Duodenal mucosa (tissue), 2 donors: ENCODE results near the gene AFF2.

Experiments used
- H3K27ac ChIP-seq: one replicate; pipeline ENCODE4 v1.7.0; 2013; ENCODE audit warnings: low read depth, low read length
- H3K27me3 ChIP-seq, 2 donors: one replicate each; pipeline ENCODE4 v1.7.0; 2013; ENCODE audit warnings: low read length in 2 of 2, control low read depth in 1 of 2; ENCODE audit not compliant: insufficient read depth in 2 of 2, control insufficient read depth in 1 of 2
- H3K36me3 ChIP-seq, 2 donors: one replicate each; pipeline ENCODE4 v1.7.0; 2013; ENCODE audit warnings: low read length in 2 of 2, control low read depth in 1 of 2; ENCODE audit not compliant: insufficient read depth in 2 of 2, control insufficient read depth in 1 of 2
- H3K4me1 ChIP-seq, 2 donors: one replicate each; pipeline ENCODE4 v1.7.0; 2013; ENCODE audit warnings: low read length in 2 of 2, control low read depth in 1 of 2; ENCODE audit not compliant: insufficient read depth in 2 of 2, control insufficient read depth in 1 of 2
- H3K4me3 ChIP-seq, 2 donors: one replicate each; pipeline ENCODE4 v1.7.0; 2013; ENCODE audit warnings: low read length in 2 of 2, low read depth in 1 of 2
- H3K9ac ChIP-seq, 2 donors: one replicate each; pipeline ENCODE4 v1.7.0; 2013; ENCODE audit warnings: low read length in 2 of 2, low read depth in 1 of 2
- H3K9me3 ChIP-seq, 2 donors: one replicate each; pipeline ENCODE4 v1.7.0; 2013; ENCODE audit warnings: low read length in 2 of 2, control low read depth in 1 of 2; ENCODE audit not compliant: control insufficient read depth in 1 of 2

AFF2 gene

DNA sequence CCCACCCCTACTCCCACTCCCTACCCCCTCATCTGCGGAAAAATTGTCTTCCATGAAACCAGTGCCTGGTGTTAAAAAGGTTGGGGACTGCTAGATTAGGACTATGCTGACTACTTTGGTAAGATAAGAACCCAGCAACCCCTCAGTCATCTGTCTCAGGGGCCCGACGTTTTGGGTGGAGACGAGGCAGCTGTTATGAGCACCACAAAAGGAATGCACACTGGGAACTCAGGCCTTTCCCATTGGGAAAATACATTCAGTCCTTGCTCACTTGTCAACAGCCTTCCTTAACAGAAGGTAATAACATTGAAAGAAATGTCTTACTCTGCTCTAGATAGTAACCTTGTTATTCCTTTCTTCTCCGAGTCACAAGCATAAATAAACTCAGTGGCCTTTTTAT lies 310.8 kb downstream of the AFF2 start:
- Histone ChIP-seq H3K27me3 (no peaks in the 10 kb centered on the region), H3K27ac (no peak overlapping the region), H3K36me3 (no peaks in the 10 kb centered on the region), H3K4me1 (no peaks in the 10 kb centered on the region), H3K9ac (no peak overlapping the region), H3K9me3 (no peaks in the 10 kb centered on the region), H3K4me3 (no peak overlapping the region)

DNA sequence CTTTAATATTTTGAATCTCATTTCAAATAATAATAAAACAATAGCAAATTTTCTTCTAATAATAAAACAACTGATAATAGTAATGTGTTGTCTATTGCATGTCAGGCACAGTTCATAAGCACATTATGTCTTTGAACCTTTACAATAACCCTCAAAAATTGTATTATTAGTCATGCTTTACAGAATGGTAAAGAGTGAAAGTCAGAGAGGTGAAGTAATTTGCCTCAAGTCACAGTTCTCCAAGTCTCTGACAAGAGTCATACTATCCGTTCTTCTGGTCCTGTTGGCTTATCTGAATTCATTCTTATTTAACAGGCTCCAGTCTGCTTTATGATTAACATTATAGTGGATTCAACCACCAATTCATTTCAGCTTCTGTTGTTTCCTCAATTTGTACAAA lies 313.0 kb downstream of the AFF2 start:
- Histone ChIP-seq H3K27me3 (no peaks in the 10 kb centered on the region), H3K9ac (no peak overlapping the region), H3K4me1 (no peaks in the 10 kb centered on the region), H3K27ac (no peak overlapping the region), H3K9me3 (no peaks in the 10 kb centered on the region), H3K36me3 (no peaks in the 10 kb centered on the region), H3K4me3 (no peak overlapping the region)

DNA sequence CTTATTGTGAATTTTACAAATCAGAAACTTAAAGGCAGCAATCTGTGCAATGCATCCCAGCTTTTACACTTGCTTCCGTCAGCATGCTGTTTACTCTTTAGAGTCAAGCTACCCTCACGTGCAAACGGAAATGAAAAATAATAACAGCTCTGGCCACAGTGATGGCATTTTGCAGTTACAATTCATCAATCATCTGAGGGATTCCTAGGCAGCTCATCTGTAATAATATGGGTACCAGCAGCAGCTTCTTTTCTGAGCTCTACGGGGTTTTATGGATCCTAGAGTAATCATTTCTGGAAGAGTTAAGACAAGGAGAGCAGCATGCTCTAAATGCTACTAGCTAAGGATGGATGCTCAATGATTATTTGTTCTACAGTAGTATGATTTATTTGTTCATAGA lies 313.6 kb downstream of the AFF2 start:
- Histone ChIP-seq H3K27ac (no peak overlapping the region), H3K27me3 (no peaks in the 10 kb centered on the region)

DNA sequence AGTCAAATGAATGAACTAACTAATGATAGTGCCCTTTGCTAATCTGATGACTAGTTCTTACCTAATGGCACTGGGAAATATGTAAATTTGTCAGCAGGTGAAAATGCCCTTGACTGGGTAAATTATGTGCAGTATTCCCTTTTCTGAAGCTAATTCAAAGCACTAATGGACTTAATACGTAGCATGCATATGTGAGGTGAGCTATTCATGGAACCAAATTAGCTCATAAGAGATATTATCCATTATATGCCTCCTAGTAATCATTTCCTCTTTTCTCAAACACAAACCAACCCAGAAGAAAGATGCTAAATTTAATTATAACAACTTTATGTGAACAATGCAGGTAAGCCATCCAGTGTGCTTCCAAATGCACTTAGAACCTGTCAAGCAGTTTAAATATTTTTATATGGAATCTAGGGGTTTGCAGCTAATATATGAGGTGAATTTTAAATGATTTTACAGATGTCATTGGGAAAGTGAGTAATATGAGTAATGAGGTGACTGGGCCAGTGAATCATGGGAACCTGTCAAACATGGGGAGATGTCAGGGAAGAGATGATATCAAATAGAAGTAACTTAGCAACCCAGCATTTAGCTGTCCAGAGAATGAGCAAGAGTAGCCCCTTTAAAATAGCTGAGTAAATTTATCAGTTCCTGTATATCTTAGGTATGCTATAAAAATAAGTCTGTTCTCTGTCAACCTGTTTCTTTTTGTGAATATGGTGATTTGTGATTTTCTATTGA lies 315.0 kb downstream of the AFF2 start:
- Histone ChIP-seq H3K4me1 (no peaks in the 10 kb centered on the region), H3K27me3 (no peaks in the 10 kb centered on the region), H3K4me3 (no peak overlapping the region), H3K9ac (no peak overlapping the region), H3K9me3 (no peaks in the 10 kb centered on the region), H3K27ac (no peak overlapping the region), H3K36me3 (no peaks in the 10 kb centered on the region)

More for the DNA sequence above, 313.6 kb downstream of the AFF2 start:
- no peaks in the 10 kb centered on the region for H3K9me3 ChIP-seq
- no peaks in the 10 kb centered on the region for H3K4me1 ChIP-seq
- H3K36me3 ChIP-seq, result no peaks in the 10 kb centered on the region
- no peak overlapping the region for H3K4me3 ChIP-seq
- no peak overlapping the region for H3K9ac ChIP-seq

DNA sequence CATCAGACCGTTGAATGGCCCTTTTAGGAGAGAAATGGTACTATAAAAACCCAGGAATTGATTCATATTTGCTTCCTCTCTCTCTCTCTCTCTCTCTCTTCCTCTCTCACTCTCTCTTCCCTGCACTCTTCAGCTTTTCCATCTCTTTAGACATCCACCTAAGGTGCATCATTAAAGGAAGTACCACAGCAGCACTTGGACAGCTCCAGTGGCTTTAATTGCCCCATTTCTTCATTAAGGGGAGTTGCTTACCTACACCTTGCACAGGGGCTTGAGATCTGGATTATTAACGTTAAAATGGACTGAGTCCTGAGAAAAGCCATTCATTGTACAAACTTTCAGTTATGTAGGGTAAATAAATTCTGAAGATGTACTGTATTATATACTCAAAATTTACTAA lies 323.6 kb downstream of the AFF2 start:
- Histone ChIP-seq H3K36me3 (no peaks in the 10 kb centered on the region), H3K27me3 (no peaks in the 10 kb centered on the region), H3K4me3 (no peak overlapping the region), H3K4me1 (no peaks in the 10 kb centered on the region), H3K9me3 (no peaks in the 10 kb centered on the region), H3K27ac (no peak overlapping the region), H3K9ac (no peak overlapping the region)

DNA sequence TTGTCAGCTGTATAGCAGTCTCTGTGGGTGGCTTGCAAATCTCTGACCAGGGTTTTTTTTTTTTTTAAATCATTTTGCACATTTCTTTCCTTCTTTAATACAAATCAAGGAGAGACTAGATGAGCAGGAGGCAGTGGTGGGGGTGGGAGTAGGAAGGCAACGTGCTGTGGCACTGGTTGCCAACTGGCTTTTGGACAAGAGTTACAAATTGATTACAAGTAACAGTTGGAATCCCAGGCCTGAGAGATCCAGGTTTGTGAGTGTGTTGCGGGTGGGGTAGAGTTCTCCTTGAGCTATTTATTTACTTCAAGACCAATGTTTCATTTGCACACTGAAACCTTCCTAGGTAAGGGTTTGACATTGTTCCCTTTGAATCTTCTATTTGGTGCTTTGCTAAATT lies 325.3 kb downstream of the AFF2 start:
- Histone ChIP-seq H3K4me1 (no peaks in the 10 kb centered on the region), H3K4me3 (no peak overlapping the region), H3K9me3 (no peaks in the 10 kb centered on the region), H3K27ac (no peak overlapping the region), H3K27me3 (no peaks in the 10 kb centered on the region), H3K9ac (no peak overlapping the region), H3K36me3 (no peaks in the 10 kb centered on the region)

DNA sequence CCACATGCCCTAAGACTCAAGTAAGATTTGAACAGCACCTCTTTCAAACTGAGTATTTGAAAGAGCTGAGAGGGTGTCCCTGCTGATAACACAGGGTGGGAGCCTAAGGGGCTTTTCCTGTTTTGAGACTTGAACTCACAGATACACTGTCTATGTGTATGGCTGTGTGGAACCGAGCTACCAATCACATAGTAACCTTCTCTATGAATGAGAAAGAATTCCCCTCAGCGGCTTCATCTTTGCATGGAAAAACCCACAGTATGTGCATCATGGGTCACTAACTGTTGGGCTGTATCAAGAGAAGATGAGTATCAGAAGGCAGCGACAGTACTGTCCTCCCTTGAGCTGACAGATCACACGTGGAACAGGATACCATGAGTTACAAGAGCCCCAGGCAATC lies 336.3 kb downstream of the AFF2 start:
- no peaks in the 10 kb centered on the region for H3K9me3 ChIP-seq
- no peaks in the 10 kb centered on the region for H3K4me1 ChIP-seq
- H3K27me3 ChIP-seq, result no peaks in the 10 kb centered on the region
- no peaks in the 10 kb centered on the region for H3K36me3 ChIP-seq
- H3K4me3 ChIP-seq, result no peak overlapping the region
- no peak overlapping the region for H3K27ac ChIP-seq
- H3K9ac ChIP-seq, result no peak overlapping the region

DNA sequence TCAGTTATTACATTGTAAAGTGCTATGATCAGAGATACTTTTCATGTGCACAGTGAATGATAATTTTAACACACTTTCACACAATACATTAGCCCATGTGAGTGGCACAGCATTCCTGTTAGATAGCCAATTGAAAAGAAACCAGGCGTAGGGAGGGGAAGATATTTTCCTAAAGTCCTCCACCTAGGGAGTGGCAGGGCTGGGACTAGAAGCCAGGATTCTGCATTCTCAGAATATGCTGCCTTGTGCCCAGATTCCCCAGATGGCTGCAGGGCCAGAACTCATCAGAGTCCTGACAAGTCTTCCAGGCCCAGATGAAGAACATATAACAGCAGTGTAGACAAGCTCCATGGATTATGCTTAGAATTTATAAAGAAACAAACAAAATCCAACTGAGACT lies 350.2 kb downstream of the AFF2 start:
- Histone ChIP-seq H3K27ac (no peak overlapping the region), H3K9me3 (no peaks in the 10 kb centered on the region), H3K4me1 (no peaks in the 10 kb centered on the region), H3K4me3 (no peak overlapping the region), H3K27me3 (no peaks in the 10 kb centered on the region), H3K36me3 (no peaks in the 10 kb centered on the region), H3K9ac (no peak overlapping the region)

DNA sequence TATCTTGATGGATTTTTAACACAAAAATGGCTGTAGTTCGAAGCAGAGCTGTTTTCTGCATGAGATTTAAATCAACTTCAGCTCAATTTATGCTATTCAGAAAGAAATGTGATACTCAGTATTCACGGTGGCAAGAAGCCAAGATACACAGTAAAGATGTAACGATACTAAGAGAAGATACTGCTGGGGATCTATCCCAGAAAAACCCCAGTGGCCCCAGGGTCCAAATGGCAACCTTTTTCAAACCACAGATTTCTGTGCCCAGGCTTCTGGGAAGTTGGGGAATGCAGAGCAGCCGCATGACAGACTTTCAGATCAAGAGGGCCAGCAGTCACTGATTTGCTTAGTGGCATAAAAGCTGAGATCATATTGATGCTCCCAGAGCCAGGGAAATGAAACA lies 353.9 kb downstream of the AFF2 start:
- Histone ChIP-seq H3K36me3 (no peaks in the 10 kb centered on the region), H3K4me3 (no peak overlapping the region), H3K9me3 (no peaks in the 10 kb centered on the region), H3K27ac (no peak overlapping the region), H3K4me1 (no peaks in the 10 kb centered on the region), H3K9ac (no peak overlapping the region), H3K27me3 (no peaks in the 10 kb centered on the region)

DNA sequence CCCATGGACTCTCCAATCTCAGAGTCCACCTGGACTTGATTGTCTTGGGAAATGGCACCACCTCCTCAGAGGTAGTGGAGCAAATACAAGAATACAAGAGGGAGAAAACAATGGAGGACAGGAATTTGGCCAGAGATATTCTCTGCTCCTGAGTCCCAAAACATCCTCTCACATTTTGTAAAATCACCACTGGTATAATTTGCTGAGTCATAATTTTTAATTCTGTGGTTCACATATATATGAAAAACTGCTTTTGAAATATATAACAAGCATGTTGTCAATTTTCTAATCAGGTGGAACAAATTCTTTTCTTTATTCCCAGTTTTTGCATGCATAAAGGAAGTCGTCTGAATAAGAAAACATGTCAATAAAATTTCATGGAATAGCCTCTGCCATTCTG lies 356.1 kb downstream of the AFF2 start:
- Histone ChIP-seq H3K4me1 (no peaks in the 10 kb centered on the region), H3K4me3 (no peak overlapping the region), H3K36me3 (no peaks in the 10 kb centered on the region), H3K9ac (no peak overlapping the region), H3K27me3 (no peaks in the 10 kb centered on the region), H3K9me3 (no peaks in the 10 kb centered on the region), H3K27ac (no peak overlapping the region)
